ENCODE data around the gene P2RY12.

GRCh38 chr3:151296226-151296625 is 88.3 kb downstream of the P2RY12 start:
- no peak for TF ChIP-seq CTCF (IDR thresholded peaks at IDR 0.05)
- TF ChIP-seq POLR2A (IDR thresholded peaks at IDR 0.05), result no peak
